ENCODE data around the gene WFDC2.

Gene WFDC2

GRCh38 chr20:45448270-45448669 lies 21.3 kb upstream of the WFDC2 start:
- Histone ChIP-seq H3K4me1 (ENCODE audit: low read depth, poor library complexity, severe bottlenecking) (peaks cover 14% of the 10 kb centered on the region), H3K79me2 (ENCODE audit: insufficient read depth, low read depth) (no peaks in the 10 kb centered on the region), H4K20me1 (ENCODE audit: insufficient read depth) (no peaks in the 10 kb centered on the region), H3K9ac (no peak overlapping the region), H3K27me3 (ENCODE audit: insufficient read depth, low read depth) (no peaks in the 10 kb centered on the region), H2AFZ (ENCODE audit: low read depth) (no peak overlapping the region), H3K27ac (no peak overlapping the region), H3K4me3 (IDR thresholded peaks at IDR 0.05; ENCODE audit: insufficient read depth, low read depth, low read length) (no peak overlapping the region), H3K36me3 (ENCODE audit: insufficient read depth) (no peaks in the 10 kb centered on the region), H3K4me2 (no peak overlapping the region)
- no peak for TF ChIP-seq CTCF (conservative IDR thresholded peaks at IDR 0.05; ENCODE audit: low read depth, low read length)

DNA sequence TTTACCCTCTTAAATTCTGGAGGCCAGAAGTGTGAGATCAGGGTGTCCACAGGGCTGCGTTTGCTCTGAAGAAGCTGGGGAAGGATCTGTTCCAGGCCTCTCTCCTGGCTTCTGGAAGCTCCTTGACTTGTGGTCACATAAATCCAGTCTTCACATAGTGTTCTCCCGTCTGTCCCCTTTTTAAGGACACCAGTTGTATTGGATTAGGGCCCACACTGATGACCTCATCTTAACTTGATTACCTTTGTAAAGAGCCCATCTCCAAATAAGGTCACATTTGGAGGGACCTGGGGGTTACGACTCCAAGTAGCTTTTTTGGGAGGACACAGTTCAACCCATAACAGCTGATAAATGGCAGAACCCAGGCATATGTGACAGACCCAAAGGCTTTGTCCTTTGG lies 20.0 kb upstream of the WFDC2 start:
- no peak overlapping the region for H3K27ac ChIP-seq
- no peak overlapping the region for H3K4me2 ChIP-seq
- H2AFZ ChIP-seq (ENCODE audit: low read depth), result no peak overlapping the region
- no peak overlapping the region for H3K4me3 ChIP-seq (IDR thresholded peaks at IDR 0.05; ENCODE audit: insufficient read depth, low read depth, low read length)
- no peak for TF ChIP-seq CTCF (conservative IDR thresholded peaks at IDR 0.05; ENCODE audit: low read depth, low read length)
- H3K27me3 ChIP-seq (ENCODE audit: insufficient read depth, low read depth), result no peaks in the 10 kb centered on the region
- H4K20me1 ChIP-seq (ENCODE audit: insufficient read depth), result no peaks in the 10 kb centered on the region
- no peak overlapping the region for H3K9ac ChIP-seq
- no peaks in the 10 kb centered on the region for H3K79me2 ChIP-seq (ENCODE audit: insufficient read depth, low read depth)
- no peaks in the 10 kb centered on the region for H3K36me3 ChIP-seq (ENCODE audit: insufficient read depth)
- peaks cover 2% of the 10 kb centered on the region for H3K4me1 ChIP-seq (ENCODE audit: low read depth, poor library complexity, severe bottlenecking)

DNA sequence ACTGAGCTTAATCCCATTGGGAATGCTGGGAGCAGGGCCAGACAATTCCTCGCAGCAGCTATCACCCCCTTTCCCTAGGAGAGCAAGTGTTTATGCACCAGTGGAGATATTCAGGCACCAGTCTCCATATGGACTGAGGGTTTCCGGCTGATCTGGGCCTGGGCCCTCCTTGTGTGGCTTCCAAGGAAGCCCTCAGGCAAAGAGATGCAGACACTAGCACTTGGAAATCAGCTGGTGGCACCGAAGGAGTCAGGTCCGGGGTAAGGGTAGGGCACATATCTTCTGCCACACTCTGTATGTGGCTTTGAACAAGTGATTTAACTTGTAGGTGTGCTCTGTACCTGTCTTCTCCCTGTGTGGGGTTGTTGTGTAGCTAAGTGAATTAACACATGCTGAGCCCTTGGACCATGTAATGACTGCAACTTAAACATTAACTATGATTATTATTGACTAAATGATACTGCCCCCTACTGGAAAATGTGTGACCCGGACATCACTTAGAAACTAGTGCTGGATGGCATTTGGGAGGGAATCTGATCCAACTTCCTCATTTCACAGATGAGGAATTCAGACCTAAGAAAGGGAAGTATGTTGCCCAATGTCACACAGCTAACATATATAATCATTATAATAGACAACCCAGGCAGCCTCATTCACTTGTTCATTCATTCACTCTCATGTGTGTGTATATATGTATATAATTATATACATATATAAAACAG lies 19.3 kb upstream of the WFDC2 start:
- no peak overlapping the region for H3K27ac ChIP-seq
- H3K4me3 ChIP-seq (IDR thresholded peaks at IDR 0.05; ENCODE audit: insufficient read depth, low read depth, low read length), result no peak overlapping the region
- H4K20me1 ChIP-seq (ENCODE audit: insufficient read depth), result no peaks in the 10 kb centered on the region
- no peak overlapping the region for H3K4me2 ChIP-seq
- H3K36me3 ChIP-seq (ENCODE audit: insufficient read depth), result no peaks in the 10 kb centered on the region
- no peaks in the 10 kb centered on the region for H3K79me2 ChIP-seq (ENCODE audit: insufficient read depth, low read depth)
- no peaks in the 10 kb centered on the region for H3K4me1 ChIP-seq (ENCODE audit: low read depth, poor library complexity, severe bottlenecking)
- no peaks in the 10 kb centered on the region for H3K27me3 ChIP-seq (ENCODE audit: insufficient read depth, low read depth)
- TF ChIP-seq CTCF (conservative IDR thresholded peaks at IDR 0.05; ENCODE audit: low read depth, low read length), result peak; percentile 87
- no peak overlapping the region for H2AFZ ChIP-seq (ENCODE audit: low read depth)
- no peak overlapping the region for H3K9ac ChIP-seq

GRCh38 chr20:45452238-45452637 lies 17.3 kb upstream of the WFDC2 start:
- H3K27ac ChIP-seq, result no peak overlapping the region
- TF ChIP-seq CTCF (conservative IDR thresholded peaks at IDR 0.05; ENCODE audit: low read depth, low read length), result no peak
- H3K4me3 ChIP-seq (IDR thresholded peaks at IDR 0.05; ENCODE audit: insufficient read depth, low read depth, low read length), result no peak overlapping the region

More at GRCh38 chr20:45452238-45452637, 17.3 kb upstream of the WFDC2 start:
- Histone ChIP-seq H3K4me2 (no peak overlapping the region), H4K20me1 (ENCODE audit: insufficient read depth) (no peaks in the 10 kb centered on the region), H2AFZ (ENCODE audit: low read depth) (no peak overlapping the region), H3K36me3 (ENCODE audit: insufficient read depth) (no peaks in the 10 kb centered on the region), H3K27me3 (ENCODE audit: insufficient read depth, low read depth) (no peaks in the 10 kb centered on the region), H3K4me1 (ENCODE audit: low read depth, poor library complexity, severe bottlenecking) (no peaks in the 10 kb centered on the region), H3K79me2 (ENCODE audit: insufficient read depth, low read depth) (no peaks in the 10 kb centered on the region), H3K9ac (no peak overlapping the region)
